ENCODE data around the gene SDC3.

SDC3 gene

DNA sequence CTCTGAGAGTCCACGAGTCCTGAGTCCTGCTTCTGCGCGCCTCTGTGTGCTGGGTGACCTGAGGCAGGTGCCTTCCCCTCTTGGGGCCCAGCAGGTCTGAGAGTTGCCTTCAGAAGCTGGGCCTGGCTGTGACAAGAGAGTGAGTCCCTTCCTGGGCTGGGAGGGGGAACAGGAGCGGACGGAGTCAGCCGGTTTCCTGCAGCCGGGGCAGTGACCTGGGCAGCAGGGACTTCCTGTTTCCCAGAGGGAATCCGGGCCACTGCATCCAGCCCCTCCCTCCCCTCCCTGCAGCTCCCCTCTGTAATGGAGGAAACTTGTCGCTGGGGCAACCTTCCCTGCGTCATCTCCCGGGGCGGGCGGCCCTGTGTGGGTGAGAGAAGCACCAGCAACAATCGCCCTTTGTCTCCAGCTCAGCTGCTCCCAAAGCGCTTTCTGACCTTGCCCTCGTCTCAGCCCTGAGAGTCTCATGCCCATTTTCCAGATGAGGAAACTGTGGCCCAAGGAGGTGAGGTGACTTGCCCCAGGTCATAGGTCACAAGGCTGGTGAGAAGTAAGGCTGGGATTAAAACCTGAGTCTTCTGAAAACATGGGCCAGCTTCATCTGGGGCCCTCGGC lies 61.1 kb downstream of the SDC3 start:
- in situ Hi-C loops (cut with MboI; ENCODE audit: low sequenced_read_pairs, unreplicated experiment): no loop called here
- no peak for DNase-seq (ENCODE audit: low spot score)
- TF ChIP-seq, protein P1, sequence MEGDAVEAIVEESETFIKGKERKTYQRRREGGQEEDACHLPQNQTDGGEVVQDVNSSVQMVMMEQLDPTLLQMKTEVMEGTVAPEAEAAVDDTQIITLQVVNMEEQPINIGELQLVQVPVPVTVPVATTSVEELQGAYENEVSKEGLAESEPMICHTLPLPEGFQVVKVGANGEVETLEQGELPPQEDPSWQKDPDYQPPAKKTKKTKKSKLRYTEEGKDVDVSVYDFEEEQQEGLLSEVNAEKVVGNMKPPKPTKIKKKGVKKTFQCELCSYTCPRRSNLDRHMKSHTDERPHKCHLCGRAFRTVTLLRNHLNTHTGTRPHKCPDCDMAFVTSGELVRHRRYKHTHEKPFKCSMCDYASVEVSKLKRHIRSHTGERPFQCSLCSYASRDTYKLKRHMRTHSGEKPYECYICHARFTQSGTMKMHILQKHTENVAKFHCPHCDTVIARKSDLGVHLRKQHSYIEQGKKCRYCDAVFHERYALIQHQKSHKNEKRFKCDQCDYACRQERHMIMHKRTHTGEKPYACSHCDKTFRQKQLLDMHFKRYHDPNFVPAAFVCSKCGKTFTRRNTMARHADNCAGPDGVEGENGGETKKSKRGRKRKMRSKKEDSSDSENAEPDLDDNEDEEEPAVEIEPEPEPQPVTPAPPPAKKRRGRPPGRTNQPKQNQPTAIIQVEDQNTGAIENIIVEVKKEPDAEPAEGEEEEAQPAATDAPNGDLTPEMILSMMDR (IDR thresholded peaks at IDR 0.05; ENCODE audit: borderline replicate concordance, control extremely low read depth, extremely low read depth, insufficient read depth, missing control alignments): no peak

DNA sequence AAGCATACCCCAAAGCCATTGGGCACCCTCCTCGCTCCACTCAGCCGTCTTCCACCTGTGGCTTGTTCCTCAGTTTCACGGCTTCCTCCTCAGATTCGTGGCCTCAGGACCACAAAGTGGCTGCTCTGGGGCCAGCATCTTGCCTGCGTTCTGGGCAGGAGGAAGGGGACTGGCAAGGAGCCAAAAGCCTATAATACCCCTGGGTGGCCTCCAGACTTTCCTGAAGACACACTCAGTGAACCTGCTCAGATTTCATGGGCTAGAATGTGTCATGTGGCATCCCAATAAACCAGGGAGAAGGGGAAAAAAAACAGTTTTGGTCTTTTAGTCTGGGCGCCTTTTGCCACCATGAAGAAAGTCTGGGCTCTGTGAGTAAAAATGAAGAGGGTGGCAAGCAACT lies 62.0 kb downstream of the SDC3 start:
- in situ Hi-C loops (cut with MboI; ENCODE audit: low sequenced_read_pairs, unreplicated experiment): no loop called here
- TF ChIP-seq, protein P1 (IDR thresholded peaks at IDR 0.05; ENCODE audit: borderline replicate concordance, control extremely low read depth, extremely low read depth, insufficient read depth, missing control alignments): no peak
- no peak for DNase-seq (ENCODE audit: low spot score)

DNA sequence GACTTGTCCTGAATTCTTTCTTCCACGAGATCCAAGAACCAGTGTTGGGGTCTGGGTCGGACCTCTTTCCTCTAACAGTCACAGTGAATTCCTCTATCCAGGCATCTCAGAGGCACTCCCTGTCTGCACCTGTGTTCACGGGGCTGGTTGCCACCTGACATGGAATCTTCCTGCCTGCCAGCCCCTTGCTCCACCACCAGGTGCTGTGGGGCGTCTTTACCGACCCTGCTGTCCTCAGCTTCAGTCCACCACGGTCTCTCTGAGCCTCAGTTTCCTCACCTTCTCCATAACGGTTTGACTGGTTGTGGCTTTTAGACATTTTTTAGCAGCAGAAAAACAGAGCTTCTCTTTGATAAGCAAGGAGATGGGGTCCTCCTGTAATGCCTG lies 62.7 kb downstream of the SDC3 start:
- in situ Hi-C loops (cut with MboI; ENCODE audit: low sequenced_read_pairs, unreplicated experiment): no loop called here
- no peak for DNase-seq (ENCODE audit: low spot score)
- TF ChIP-seq, protein P1 (IDR thresholded peaks at IDR 0.05; ENCODE audit: borderline replicate concordance, control extremely low read depth, extremely low read depth, insufficient read depth, missing control alignments): no peak

DNA sequence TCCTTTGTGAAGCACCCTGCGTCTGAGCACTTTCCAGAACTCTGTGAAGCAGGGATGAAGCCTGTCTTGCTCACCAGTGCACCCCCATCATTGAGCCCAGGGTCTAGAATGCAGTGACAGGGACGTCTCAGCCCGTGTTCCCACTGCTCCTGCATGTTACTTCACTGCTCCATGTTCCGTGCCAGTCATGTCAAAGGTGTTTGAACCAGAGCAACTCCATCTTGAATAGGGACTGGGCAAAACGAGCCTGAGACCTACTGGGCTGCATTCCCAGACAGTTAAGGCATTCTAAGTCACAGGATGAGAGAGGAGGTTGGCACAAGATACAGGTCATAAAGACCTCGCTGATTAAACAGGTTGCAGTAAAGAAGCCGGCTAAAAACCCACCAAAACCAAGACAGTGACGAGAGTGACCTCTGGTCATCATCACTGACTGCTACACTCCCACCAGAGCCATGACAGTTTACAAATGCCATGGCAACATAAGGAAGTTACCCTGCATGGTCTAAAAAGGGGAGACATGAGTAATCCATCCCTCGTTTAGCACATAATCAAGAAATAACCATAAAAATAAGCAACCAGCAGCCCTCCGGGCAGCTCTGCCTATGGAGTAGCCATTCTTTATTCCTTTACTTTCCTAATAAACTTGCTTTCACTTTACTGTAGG lies 63.2 kb downstream of the SDC3 start:
- in situ Hi-C loops (cut with MboI; ENCODE audit: low sequenced_read_pairs, unreplicated experiment): no loop called here
- TF ChIP-seq, protein P1 (IDR thresholded peaks at IDR 0.05; ENCODE audit: borderline replicate concordance, control extremely low read depth, extremely low read depth, insufficient read depth, missing control alignments): no peak
- DNase-seq (ENCODE audit: low spot score): no peak

DNA sequence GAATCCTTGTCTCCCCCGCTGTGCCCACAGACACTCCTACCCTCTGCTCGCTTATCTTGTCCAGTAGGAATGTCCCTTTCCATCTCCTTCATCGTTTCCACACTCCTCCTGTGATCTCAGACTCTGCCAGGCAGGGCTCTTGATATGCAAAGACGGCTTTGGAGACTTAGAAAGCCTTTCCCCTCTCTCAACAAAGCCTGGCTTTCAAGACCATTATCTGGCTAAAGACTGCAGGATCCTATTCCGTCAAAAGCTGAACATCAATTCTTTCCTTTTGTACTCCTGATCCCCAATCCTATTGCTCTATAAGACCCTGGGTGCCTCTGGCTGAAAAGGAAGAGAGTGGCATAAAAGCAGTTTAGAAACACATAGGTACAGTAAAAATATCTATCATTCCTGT lies 63.9 kb downstream of the SDC3 start:
- TF ChIP-seq, protein P1 (IDR thresholded peaks at IDR 0.05; ENCODE audit: borderline replicate concordance, control extremely low read depth, extremely low read depth, insufficient read depth, missing control alignments): no peak
- DNase-seq (ENCODE audit: low spot score): no peak
- in situ Hi-C loops (cut with MboI; ENCODE audit: low sequenced_read_pairs, unreplicated experiment): no loop called here

DNA sequence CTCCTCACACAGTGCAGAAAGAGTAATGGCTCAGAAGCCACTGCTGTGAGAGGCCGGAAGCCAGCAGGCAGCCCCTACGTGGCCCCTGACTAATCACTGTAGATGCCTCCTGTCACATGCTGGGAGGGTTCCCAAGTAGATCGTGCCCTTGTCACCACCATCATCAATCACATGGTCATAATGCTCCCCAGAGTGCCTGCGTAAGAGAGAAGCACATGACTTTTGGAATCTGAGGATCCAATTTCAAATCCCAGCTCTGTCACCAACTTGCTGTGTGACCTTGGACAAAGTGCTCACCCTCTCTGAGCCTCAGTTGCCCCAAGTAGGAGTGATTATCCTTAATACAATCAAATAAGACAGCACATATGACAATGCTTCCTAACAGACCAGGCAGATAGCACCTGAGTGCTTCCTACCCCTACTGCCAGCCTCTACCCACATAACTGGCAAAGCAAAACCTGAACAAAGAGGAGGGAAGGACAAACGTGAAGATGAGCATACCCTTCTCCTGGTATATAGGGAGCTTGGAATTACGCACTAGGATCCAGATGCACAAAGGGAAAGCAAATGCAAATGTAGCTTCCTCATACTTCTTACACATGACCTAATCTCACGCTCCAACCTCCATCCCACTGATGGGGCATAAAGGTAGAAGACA lies 65.7 kb downstream of the SDC3 start:
- TF ChIP-seq, protein P1 (IDR thresholded peaks at IDR 0.05; ENCODE audit: borderline replicate concordance, control extremely low read depth, extremely low read depth, insufficient read depth, missing control alignments): no peak
- in situ Hi-C loops (cut with MboI; ENCODE audit: low sequenced_read_pairs, unreplicated experiment): no loop called here
- no peak for DNase-seq (ENCODE audit: low spot score)
